Measurements from ENCODE around the gene ULBP2.

GRCh38 chr6:149895048-149895590 lies 46.7 kb upstream of the ULBP2 start:
- TF ChIP-seq POLR2A (IDR thresholded peaks at IDR 0.05) (no peak), CTCF (IDR thresholded peaks at IDR 0.05) (no peak), POLR2AphosphoS5 (IDR thresholded peaks at IDR 0.05) (peak; percentile 71)
